ENCODE measurements around the gene STAT5B.

The STAT5B gene

GRCh38 chr17:42272162-42272907 is 3.9 kb downstream of the STAT5B start:
- TF ChIP-seq CTCF (IDR thresholded peaks at IDR 0.05; ENCODE audit: low read depth, low read length), result no peak
- in situ Hi-C loops (cut with HindIII; ENCODE audit: low sequenced_read_pairs), result no loop called here
- DNase-seq (ENCODE audit: low read depth, low spot score), result no peak
- H3K4me3 ChIP-seq (ENCODE audit: low read depth, low read length), result no peak overlapping the region

GRCh38 chr17:42271779-42272035 is 4.5 kb downstream of the STAT5B start:
- H3K4me3 ChIP-seq (ENCODE audit: low read depth, low read length), result no peak overlapping the region
- TF ChIP-seq CTCF (IDR thresholded peaks at IDR 0.05; ENCODE audit: low read depth, low read length), result no peak
- DNase-seq (ENCODE audit: low read depth, low spot score), result no peak
- in situ Hi-C loops (cut with HindIII; ENCODE audit: low sequenced_read_pairs), result no loop called here

GRCh38 chr17:42271006-42271778 is 5.0 kb downstream of the STAT5B start:
- H3K4me3 ChIP-seq (ENCODE audit: low read depth, low read length), result no peak overlapping the region
- no peak for TF ChIP-seq CTCF (IDR thresholded peaks at IDR 0.05; ENCODE audit: low read depth, low read length)
- in situ Hi-C loops (cut with HindIII; ENCODE audit: low sequenced_read_pairs), result no loop called here
- DNase-seq (ENCODE audit: low read depth, low spot score), result no peak

- TF ChIP-seq CTCF (IDR thresholded peaks at IDR 0.05; ENCODE audit: low read depth, low read length), result no peak
- in situ Hi-C loops (cut with HindIII; ENCODE audit: low sequenced_read_pairs), result no loop called here
- DNase-seq (ENCODE audit: low read depth, low spot score), result no peak
- H3K4me3 ChIP-seq (ENCODE audit: low read depth, low read length), result no peak overlapping the region
Measured at GRCh38 chr17:42270596-42270995, 5.6 kb downstream of the STAT5B start.

- in situ Hi-C loops (cut with HindIII; ENCODE audit: low sequenced_read_pairs), result no loop called here
- DNase-seq (ENCODE audit: low read depth, low spot score), result no peak
- H3K4me3 ChIP-seq (ENCODE audit: low read depth, low read length), result no peak overlapping the region
- no peak for TF ChIP-seq CTCF (IDR thresholded peaks at IDR 0.05; ENCODE audit: low read depth, low read length)
Measured at GRCh38 chr17:42270170-42270535, 6.0 kb downstream of the STAT5B start.

GRCh38 chr17:42268236-42268635 is 8.0 kb downstream of the STAT5B start:
- no peak for TF ChIP-seq CTCF (IDR thresholded peaks at IDR 0.05; ENCODE audit: low read depth, low read length)
- no peak overlapping the region for H3K4me3 ChIP-seq (ENCODE audit: low read depth, low read length)
- DNase-seq (ENCODE audit: low read depth, low spot score), result no peak
- in situ Hi-C loops (cut with HindIII; ENCODE audit: low sequenced_read_pairs), result no loop called here

All from astrocyte of the spinal cord (primary cell).